Measurements from ENCODE around the gene ITGB4.

The ITGB4 gene

DNA sequence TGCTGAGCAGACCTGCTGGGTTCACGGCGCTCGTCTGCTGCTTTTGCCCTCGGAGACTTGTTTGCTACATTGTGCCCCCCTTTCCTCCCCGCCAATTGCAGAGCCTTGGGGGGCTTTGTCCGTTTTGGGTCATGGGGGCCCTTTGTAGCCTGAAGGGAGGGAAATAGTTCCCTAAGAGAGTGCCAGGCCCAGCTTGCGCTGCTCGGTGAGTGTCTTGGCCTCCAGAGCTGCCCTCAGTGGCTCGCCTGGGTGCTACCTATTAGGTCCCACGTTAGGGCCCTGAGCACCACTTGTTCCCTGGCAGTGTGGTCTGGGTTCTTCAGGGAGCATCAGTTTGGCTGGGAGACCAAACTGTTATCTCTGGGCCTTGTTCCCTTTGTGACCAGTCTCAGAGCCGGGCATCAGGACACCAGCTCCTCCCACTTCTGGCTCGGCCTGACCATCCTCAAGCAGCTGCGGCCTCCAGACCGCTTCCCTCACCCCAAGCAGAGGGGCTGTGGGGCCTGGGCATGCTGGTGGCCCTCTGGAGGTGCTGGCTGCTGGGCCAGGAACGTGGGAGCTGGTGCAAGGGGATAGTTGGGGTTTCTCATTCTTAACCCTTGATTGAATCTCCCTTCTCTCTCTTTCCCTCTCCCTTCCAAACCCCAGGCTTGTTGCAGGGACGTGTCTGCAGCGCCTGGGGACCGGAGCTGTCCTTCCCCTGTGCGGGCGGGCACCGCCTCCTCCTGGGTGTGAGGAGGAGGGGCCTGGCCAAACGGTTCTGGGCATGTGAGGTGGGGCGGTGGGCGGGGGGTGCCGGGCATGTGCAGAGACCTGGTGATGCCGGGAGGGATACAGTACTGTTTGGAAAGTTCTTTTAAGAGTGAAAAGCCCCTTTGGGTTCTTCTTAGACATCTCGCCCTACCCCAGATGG is 16.0 kb upstream of the ITGB4 start:
- TF ChIP-seq, protein P1, sequence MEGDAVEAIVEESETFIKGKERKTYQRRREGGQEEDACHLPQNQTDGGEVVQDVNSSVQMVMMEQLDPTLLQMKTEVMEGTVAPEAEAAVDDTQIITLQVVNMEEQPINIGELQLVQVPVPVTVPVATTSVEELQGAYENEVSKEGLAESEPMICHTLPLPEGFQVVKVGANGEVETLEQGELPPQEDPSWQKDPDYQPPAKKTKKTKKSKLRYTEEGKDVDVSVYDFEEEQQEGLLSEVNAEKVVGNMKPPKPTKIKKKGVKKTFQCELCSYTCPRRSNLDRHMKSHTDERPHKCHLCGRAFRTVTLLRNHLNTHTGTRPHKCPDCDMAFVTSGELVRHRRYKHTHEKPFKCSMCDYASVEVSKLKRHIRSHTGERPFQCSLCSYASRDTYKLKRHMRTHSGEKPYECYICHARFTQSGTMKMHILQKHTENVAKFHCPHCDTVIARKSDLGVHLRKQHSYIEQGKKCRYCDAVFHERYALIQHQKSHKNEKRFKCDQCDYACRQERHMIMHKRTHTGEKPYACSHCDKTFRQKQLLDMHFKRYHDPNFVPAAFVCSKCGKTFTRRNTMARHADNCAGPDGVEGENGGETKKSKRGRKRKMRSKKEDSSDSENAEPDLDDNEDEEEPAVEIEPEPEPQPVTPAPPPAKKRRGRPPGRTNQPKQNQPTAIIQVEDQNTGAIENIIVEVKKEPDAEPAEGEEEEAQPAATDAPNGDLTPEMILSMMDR (conservative IDR thresholded peaks at IDR 0.05; ENCODE audit: low read depth, low read length), result no peak
- DNase-seq (ENCODE audit: low read depth), result no peak
- no peak overlapping the region for H3K4me3 ChIP-seq (ENCODE audit: low read depth, low read length)

DNA sequence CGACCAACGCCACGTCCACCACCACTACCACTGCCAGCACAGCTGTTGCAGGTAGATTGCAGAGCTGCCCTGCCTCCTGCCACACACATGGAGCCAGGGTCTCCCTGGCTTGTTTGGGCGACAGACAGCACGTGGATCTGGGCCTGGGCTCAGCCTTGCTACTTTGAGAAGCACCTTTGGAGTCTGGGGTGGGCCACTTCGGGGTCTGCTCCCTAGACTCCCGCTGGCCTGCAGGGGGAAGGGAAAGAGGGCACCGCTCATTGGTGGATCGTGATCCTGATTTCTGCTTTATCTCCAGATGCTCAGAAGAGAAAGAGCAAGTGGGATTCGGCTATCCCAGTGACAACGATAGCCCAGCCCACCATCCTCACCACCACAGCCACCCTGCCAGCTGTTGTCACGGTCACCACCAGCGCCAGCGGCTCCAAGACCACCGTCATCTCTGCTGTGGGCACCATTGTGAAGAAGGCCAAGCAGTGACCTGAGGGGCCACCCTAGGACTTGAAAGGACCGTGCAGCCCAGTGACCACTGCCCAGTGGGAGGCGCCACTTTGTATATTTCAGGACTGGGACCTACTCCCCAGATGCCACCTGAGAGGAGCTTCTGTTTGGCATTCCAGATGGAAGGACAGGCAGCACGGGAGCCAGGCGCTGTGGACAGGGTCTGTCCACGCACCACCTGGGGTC is 15.1 kb upstream of the ITGB4 start:
- DNase-seq (ENCODE audit: low read depth), result no peak
- H3K4me3 ChIP-seq (ENCODE audit: low read depth, low read length), result no peak overlapping the region
- TF ChIP-seq, protein P1 (conservative IDR thresholded peaks at IDR 0.05; ENCODE audit: low read depth, low read length), result no peak

DNA sequence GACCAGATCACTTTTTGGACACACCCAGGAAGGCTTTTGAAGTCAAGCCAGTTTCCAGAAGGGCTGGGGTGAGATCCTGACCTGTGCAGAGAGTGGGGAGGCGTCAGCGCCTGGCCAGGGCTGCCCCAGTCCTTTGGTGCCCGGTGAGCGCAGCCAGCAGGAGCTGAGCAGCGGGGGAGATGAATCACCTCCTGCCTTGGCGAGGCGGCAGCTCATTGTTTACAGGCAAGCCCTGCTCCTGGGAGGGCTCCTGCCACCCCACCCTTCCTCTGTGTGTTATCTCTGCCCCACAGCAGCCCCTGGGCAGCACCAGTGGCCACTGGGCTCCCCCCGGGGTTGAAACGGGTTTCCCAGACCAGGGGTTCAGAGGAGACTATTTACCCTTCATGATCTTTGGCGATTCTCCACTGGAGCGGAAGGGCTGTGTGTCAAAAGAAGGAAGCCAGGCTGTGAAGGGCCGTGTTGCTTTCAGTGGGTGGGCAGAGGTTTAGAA is 14.1 kb upstream of the ITGB4 start:
- TF ChIP-seq, protein P1 (conservative IDR thresholded peaks at IDR 0.05; ENCODE audit: low read depth, low read length), result no peak
- peak; percentile 74 for DNase-seq (ENCODE audit: low read depth)
- no peak overlapping the region for H3K4me3 ChIP-seq (ENCODE audit: low read depth, low read length)

DNA sequence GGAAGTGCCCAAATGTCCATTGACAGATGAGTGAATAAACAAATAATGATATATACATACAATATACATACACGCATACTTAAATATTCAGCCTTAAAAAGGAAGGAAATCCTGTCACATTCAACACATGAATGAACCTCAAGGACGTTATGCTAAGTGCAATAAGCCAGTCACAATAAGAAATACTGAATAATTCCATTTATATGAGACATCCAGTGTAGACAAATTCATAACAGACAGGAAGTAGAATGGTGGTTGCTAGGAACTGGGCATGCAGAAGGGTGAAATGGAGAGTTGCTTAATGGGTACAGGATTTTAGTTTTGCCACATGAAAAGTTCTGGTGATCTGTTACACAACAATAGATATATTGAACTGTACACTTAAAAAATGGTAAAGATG is 8.8 kb upstream of the ITGB4 start:
- no peak overlapping the region for H3K4me3 ChIP-seq (ENCODE audit: low read depth, low read length)
- DNase-seq (ENCODE audit: low read depth), result no peak
- TF ChIP-seq, protein P1 (conservative IDR thresholded peaks at IDR 0.05; ENCODE audit: low read depth, low read length), result no peak

DNA sequence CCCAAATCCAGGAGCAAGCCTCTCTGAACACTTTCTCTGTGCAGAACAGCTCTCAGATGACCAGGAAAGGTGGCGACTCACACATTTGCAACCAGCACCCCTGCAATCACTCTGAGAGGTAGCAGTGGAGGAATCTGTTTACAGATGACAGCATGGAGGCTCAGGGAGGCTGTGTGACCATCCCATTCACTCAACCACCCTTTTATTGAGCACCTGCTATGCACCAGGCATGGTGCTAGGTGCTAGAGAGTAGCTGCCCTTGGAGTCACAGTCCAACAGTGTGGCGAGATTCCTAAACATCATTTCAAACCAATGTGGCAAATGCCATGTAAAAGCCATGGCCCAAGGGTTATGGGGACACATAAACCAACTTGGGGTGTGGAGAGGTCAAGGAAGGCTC is 1.5 kb upstream of the ITGB4 start:
- H3K4me3 ChIP-seq (ENCODE audit: low read depth, low read length), result no peak overlapping the region
- TF ChIP-seq, protein P1 (conservative IDR thresholded peaks at IDR 0.05; ENCODE audit: low read depth, low read length), result no peak
- no peak for DNase-seq (ENCODE audit: low read depth)

DNA sequence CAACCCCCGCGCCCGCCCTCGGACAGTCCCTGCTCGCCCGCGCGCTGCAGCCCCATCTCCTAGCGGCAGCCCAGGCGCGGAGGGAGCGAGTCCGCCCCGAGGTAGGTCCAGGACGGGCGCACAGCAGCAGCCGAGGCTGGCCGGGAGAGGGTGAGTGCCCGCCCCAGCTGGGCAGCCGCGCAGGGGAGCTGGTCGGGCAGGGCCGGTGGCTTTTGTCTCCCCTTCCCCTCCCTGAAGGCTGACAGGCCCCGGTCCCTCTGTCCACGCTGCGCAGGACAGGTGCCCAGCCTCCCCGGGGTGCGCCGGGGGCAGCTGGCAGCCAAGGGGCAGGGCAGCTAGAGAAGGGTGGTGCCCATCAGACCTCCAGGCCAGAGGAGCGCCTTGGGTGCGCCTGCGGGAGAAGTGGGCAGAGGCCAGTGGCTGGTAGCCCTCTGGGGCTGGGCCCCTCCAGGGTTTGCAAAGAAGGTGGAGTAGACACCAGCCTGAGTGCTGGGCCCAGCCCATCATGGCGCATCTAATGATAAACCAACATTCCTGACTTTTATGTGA is 278 bp downstream of the ITGB4 start:
- TF ChIP-seq, protein P1 (conservative IDR thresholded peaks at IDR 0.05; ENCODE audit: low read depth, low read length), result no peak
- peak overlapping the region; percentile 36 for H3K4me3 ChIP-seq (ENCODE audit: low read depth, low read length)
- DNase-seq (ENCODE audit: low read depth), result no peak
